ENCODE results near the gene RPL10. TPM values are rescaled to one million over a fixed set of nuclear protein-coding genes. Genes with fewer than 3 reads are reported as not detected.

The RPL10 gene
- total and polyA plus RNA-seq, 4 donors = 2,479 to 4,258 (median 3,622) TPM

GRCh38 chrX:154366666-154367055 lies 31.5 kb upstream of the RPL10 start:
- 83 to 86% methylated on average over 7 to 11 of the region's 11 CpGs for WGBS, 2 donors
- Histone ChIP-seq H3K9ac (ENCODE audit: insufficient read depth in 1 of 2, low read length in 2 of 2) (no peak overlapping the region), H3K9me3 (ENCODE audit: control insufficient read depth in 4 of 4, insufficient read depth in 3 of 4, low read length in 3 of 4) (peaks cover 0 to 15% (median 0%) of the 10 kb centered on the region in 4 donors), H3K36me3 (ENCODE audit: control insufficient read depth in 4 of 4, insufficient read depth in 4 of 4, low read length in 4 of 4) (peaks cover 22 to 51% (median 34%) of the 10 kb centered on the region in 4 donors), H3K4me3 (no peak overlapping the region), H3K27me3 (ENCODE audit: control insufficient read depth in 3 of 3, insufficient read depth in 3 of 3, low read length in 2 of 3) (no peaks in the 10 kb centered on the region), H3K27ac (ENCODE audit: low read depth in 1 of 2, low read length in 1 of 2) (peak overlapping the region; percentile 12 to 13), H3K4me1 (ENCODE audit: control insufficient read depth in 5 of 5, insufficient read depth in 5 of 5, low read length in 5 of 5) (peaks cover 0 to 10% (median 0%) of the 10 kb centered on the region in 5 donors)
- TF ChIP-seq CTCF (IDR thresholded peaks at IDR 0.05; ENCODE audit: control extremely low read depth, extremely low read depth) = no peak
- ATAC-seq (ENCODE audit: insufficient read depth, low FRiP score) = no peak
- DNase-seq = no peak

GRCh38 chrX:154367474-154368308 lies 30.5 kb upstream of the RPL10 start:
- peaks cover 0 to 15% (median 0%) of the 10 kb centered on the region in 4 donors for H3K9me3 ChIP-seq (ENCODE audit: control insufficient read depth in 4 of 4, insufficient read depth in 3 of 4, low read length in 3 of 4)
- 81 to 86% methylated on average over 23 to 31 of the region's 31 CpGs for WGBS, 2 donors
- peak overlapping the region in 1 of 2 donors; percentile 13 for H3K9ac ChIP-seq (ENCODE audit: insufficient read depth in 1 of 2, low read length in 2 of 2)
- peak overlapping the region; percentile 89 to 95 for H3K27ac ChIP-seq (ENCODE audit: low read depth in 1 of 2, low read length in 1 of 2)
- no peaks in the 10 kb centered on the region for H3K27me3 ChIP-seq (ENCODE audit: control insufficient read depth in 3 of 3, insufficient read depth in 3 of 3, low read length in 2 of 3)
- no peak for ATAC-seq (ENCODE audit: insufficient read depth, low FRiP score)
- peaks cover 0 to 13% (median 2%) of the 10 kb centered on the region in 5 donors for H3K4me1 ChIP-seq (ENCODE audit: control insufficient read depth in 5 of 5, insufficient read depth in 5 of 5, low read length in 5 of 5)
- peaks cover 13 to 41% (median 28%) of the 10 kb centered on the region in 4 donors for H3K36me3 ChIP-seq (ENCODE audit: control insufficient read depth in 4 of 4, insufficient read depth in 4 of 4, low read length in 4 of 4)
- no peak for DNase-seq
- no peak overlapping the region for H3K4me3 ChIP-seq
- no peak for TF ChIP-seq CTCF (IDR thresholded peaks at IDR 0.05; ENCODE audit: control extremely low read depth, extremely low read depth)

- H3K4me3 ChIP-seq = no peak overlapping the region
- no peaks in the 10 kb centered on the region for H3K27me3 ChIP-seq (ENCODE audit: control insufficient read depth in 3 of 3, insufficient read depth in 3 of 3, low read length in 2 of 3)
- H3K4me1 ChIP-seq (ENCODE audit: control insufficient read depth in 5 of 5, insufficient read depth in 5 of 5, low read length in 5 of 5) = peaks cover 0 to 18% (median 2%) of the 10 kb centered on the region in 5 donors
- no peak for TF ChIP-seq CTCF (IDR thresholded peaks at IDR 0.05; ENCODE audit: control extremely low read depth, extremely low read depth)
- H3K36me3 ChIP-seq (ENCODE audit: control insufficient read depth in 4 of 4, insufficient read depth in 4 of 4, low read length in 4 of 4) = peaks cover 10 to 37% (median 24%) of the 10 kb centered on the region in 4 donors
- DNase-seq (peak; percentile 54 to 64 (median 63)), ATAC-seq (ENCODE audit: insufficient read depth, low FRiP score) (peak; percentile 44)
- peaks cover 0 to 15% (median 0%) of the 10 kb centered on the region in 4 donors for H3K9me3 ChIP-seq (ENCODE audit: control insufficient read depth in 4 of 4, insufficient read depth in 3 of 4, low read length in 3 of 4)
- H3K9ac ChIP-seq (ENCODE audit: insufficient read depth in 1 of 2, low read length in 2 of 2) = peak overlapping the region; percentile 4 to 62
- peak overlapping the region; percentile 89 to 95 for H3K27ac ChIP-seq (ENCODE audit: low read depth in 1 of 2, low read length in 1 of 2)
- WGBS, 2 donors = 5 to 29% methylated on average over 4 to 16 of the region's 16 CpGs
These were observed 29.3 kb upstream of the RPL10 start for GRCh38 chrX:154368630-154369448.

Measured in lung (tissue), 12 donors.